RCC 7860 (cell line): Measurements from ENCODE around the gene KLHL17.
A peak's percentile ranks its signal among the peaks of the same experiment; 100 is the strongest.

Source experiments
- DNase-seq: peaks from one replicate; pipeline ENCODE4 v3.0.0-alpha.2; 2015; ENCODE audit warnings: low spot score
- FAIRE-seq: peaks from 2 replicates; lab custom pipeline; 2012; peaks lifted over from hg19 to GRCh38; lab: Jason Lieb, UNC

KLHL17 gene

GRCh38 chr1:947958-948357 lies 12.4 kb upstream of the KLHL17 start:
- FAIRE-seq (no peak), DNase-seq (no peak)

GRCh38 chr1:950268-950667 lies 10.1 kb upstream of the KLHL17 start:
- FAIRE-seq, result no peak
- DNase-seq, result no peak

GRCh38 chr1:950881-951280 lies 9.5 kb upstream of the KLHL17 start:
- FAIRE-seq, result no peak

GRCh38 chr1:951364-951763 lies 9.0 kb upstream of the KLHL17 start:
- no peak for DNase-seq
- FAIRE-seq, result no peak

More at GRCh38 chr1:950881-951280, 9.5 kb upstream of the KLHL17 start:
- DNase-seq, result no peak

- FAIRE-seq, result no peak
- no peak for DNase-seq
Measured at GRCh38 chr1:952201-952600, 8.2 kb upstream of the KLHL17 start.

- no peak for DNase-seq
- FAIRE-seq, result no peak
Measured at GRCh38 chr1:952603-953002, 7.8 kb upstream of the KLHL17 start.

GRCh38 chr1:953524-954320 lies 6.7 kb upstream of the KLHL17 start:
- FAIRE-seq (no peak), DNase-seq (no peak)

- FAIRE-seq, result no peak
Measured at GRCh38 chr1:954927-955326, 5.5 kb upstream of the KLHL17 start.

GRCh38 chr1:955474-955873 lies 4.9 kb upstream of the KLHL17 start:
- FAIRE-seq, result no peak
- no peak for DNase-seq

More at GRCh38 chr1:954927-955326, 5.5 kb upstream of the KLHL17 start:
- no peak for DNase-seq

- FAIRE-seq (no peak), DNase-seq (no peak)
Measured at GRCh38 chr1:956636-957035, 3.7 kb upstream of the KLHL17 start.

- DNase-seq, result peak; percentile 74
- FAIRE-seq, result no peak
Measured at GRCh38 chr1:958823-959730, 1.3 kb upstream of the KLHL17 start, which contains the start of gene NOC2L. Gene NOC2L (minus strand): TSS chr1:959256. CDS start chr1:959240, 16 bp downstream.

GRCh38 chr1:959731-960362 lies 537 bp upstream of the KLHL17 start:
- FAIRE-seq, result no peak
- DNase-seq, result no peak

- FAIRE-seq (no peak), DNase-seq (no peak)
Measured at GRCh38 chr1:961132-961669, 817 bp downstream of the KLHL17 start.

GRCh38 chr1:962381-963300 lies 2.3 kb downstream of the KLHL17 start:
- FAIRE-seq, result no peak
- no peak for DNase-seq

GRCh38 chr1:963301-963651 lies 2.9 kb downstream of the KLHL17 start:
- DNase-seq (no peak), FAIRE-seq (no peak)

GRCh38 chr1:963746-964525 lies 3.6 kb downstream of the KLHL17 start:
- FAIRE-seq, result no peak
- no peak for DNase-seq

- DNase-seq, result no peak
Measured at GRCh38 chr1:964691-965525, 4.5 kb downstream of the KLHL17 start.

GRCh38 chr1:965526-966134 lies 5.2 kb downstream of the KLHL17 start:
- DNase-seq, result no peak
- no peak for FAIRE-seq

More at GRCh38 chr1:964691-965525, 4.5 kb downstream of the KLHL17 start:
- no peak for FAIRE-seq
